Measurements from ENCODE around the gene UNG. TPM values are rescaled to one million over a fixed set of nuclear protein-coding genes. Genes with fewer than 3 reads are reported as not detected.
A peak's percentile ranks its signal among the peaks of the same experiment; 100 is the strongest.

The UNG gene
- total RNA-seq, 6 experiments from 2014 or later = 16.3 to 42.7 (median 21.2) TPM

- Histone ChIP-seq H3K9me3 (no peaks in the 10 kb centered on the region), H3K36me3 (peaks cover 0 to 7% (median 2%) of the 10 kb centered on the region in 4 donors), H3K4me1 (peaks cover 0 to 93% (median 37%) of the 10 kb centered on the region in 4 donors), H3K4me3 (no peak overlapping the region), H3K27ac (peak overlapping the region in 2 of 3 donors; percentile 41 to 87), H3K27me3 (no peaks in the 10 kb centered on the region)
- ATAC-seq (peak; percentile 37 to 68 (median 60)), DNase-seq (peak in 1 of 3 donors; percentile 83)
- intact Hi-C loops (cut with DNase I) = no loop called here
- WGBS (ENCODE audit: insufficient coverage, low coverage, low lambda C conversion rate, missing lambda C conversion rate) = 23% methylated on average over 2 of the region's 2 CpGs
- TF ChIP-seq POLR2A (IDR thresholded peaks at IDR 0.05) (no peak), CTCF (IDR thresholded peaks at IDR 0.05) (no peak)
These were observed 50.6 kb downstream of the UNG start for GRCh38 chr12:109147954-109148353.

- no peaks in the 10 kb centered on the region for H3K36me3 ChIP-seq
- DNase-seq = no peak
- WGBS (ENCODE audit: insufficient coverage, low coverage, low lambda C conversion rate, missing lambda C conversion rate) = 86% methylated on average over 4 of the region's 9 CpGs
- H3K9me3 ChIP-seq = no peaks in the 10 kb centered on the region
- intact Hi-C loops (cut with DNase I) = no loop called here
- H3K4me3 ChIP-seq = no peak overlapping the region
- H3K27ac ChIP-seq = peak overlapping the region in 1 of 3 donors; percentile 29
- peaks cover 0 to 93% (median 38%) of the 10 kb centered on the region in 4 donors for H3K4me1 ChIP-seq
- H3K27me3 ChIP-seq = no peaks in the 10 kb centered on the region
- no peak for TF ChIP-seq CTCF (IDR thresholded peaks at IDR 0.05)
- no peak for TF ChIP-seq POLR2A (IDR thresholded peaks at IDR 0.05)
- ATAC-seq = no peak
These were observed 52.8 kb downstream of the UNG start for GRCh38 chr12:109150124-109150640.

DNA sequence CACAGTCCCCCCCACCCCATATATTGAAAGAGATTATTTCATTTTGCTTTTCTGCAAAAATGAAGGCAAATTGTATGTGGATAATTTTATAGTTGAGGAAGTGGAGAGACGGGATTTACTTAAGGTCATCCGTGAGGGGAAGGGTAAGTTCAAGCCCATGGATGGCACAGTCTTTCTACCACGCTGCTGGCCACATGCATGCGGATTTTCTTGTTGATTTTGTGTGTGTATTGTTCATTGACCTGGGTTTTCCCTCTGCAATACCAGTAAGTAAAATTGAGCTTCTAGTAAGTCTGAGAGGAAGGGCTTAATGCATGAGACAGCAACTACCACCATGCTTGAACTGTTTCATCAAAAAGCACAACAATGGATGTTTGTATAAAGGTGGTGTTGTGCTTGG, 54.1 kb downstream of the UNG start:
- Histone ChIP-seq H3K9me3 (no peaks in the 10 kb centered on the region), H3K36me3 (no peaks in the 10 kb centered on the region), H3K4me3 (no peak overlapping the region), H3K4me1 (peaks cover 0 to 92% (median 31%) of the 10 kb centered on the region in 4 donors), H3K27me3 (no peaks in the 10 kb centered on the region), H3K27ac (peak overlapping the region in 1 of 3 donors; percentile 11)
- intact Hi-C loops (cut with DNase I) = no loop called here
- no peak for TF ChIP-seq CTCF (IDR thresholded peaks at IDR 0.05)
- no peak for TF ChIP-seq POLR2A (IDR thresholded peaks at IDR 0.05)
- 24% methylated on average over 4 of the region's 4 CpGs for WGBS (ENCODE audit: insufficient coverage, low coverage, low lambda C conversion rate, missing lambda C conversion rate)
- ATAC-seq (peak in 2 of 4 donors; percentile 17 to 34), DNase-seq (no peak)

DNA sequence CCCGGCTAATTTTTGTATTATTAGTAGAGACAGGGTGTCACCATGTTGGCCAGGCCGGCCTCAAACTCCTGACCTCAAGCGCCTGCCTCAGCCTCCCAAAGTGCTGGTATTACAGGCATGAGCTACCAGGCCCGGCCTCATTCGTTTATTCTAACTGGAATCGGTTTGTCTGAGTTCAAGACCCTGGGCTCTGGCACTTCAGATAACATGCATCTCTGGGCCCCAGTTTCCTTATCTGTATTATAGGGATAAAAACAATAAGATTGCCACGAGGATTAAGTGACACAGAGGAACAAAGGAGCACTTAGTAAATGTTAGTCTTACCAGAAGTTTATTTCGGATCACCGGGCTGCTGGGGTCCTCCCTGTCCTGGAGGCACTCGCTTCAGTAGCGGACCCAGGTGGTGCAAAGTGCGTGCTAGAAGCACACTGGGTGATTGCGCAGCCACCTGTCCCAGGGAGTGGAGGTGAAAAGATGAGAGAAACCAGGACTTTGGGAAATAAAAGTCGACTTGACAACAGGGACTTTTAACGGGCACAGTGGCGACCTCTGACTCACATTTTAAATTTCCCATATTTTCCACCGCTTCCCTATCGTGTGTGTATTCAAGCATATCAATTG, 56.5 kb downstream of the UNG start:
- Histone ChIP-seq H3K27me3 (no peaks in the 10 kb centered on the region), H3K9me3 (no peaks in the 10 kb centered on the region), H3K4me1 (peaks cover 0 to 92% (median 26%) of the 10 kb centered on the region in 4 donors), H3K36me3 (peaks cover 0 to 1% (median 0%) of the 10 kb centered on the region in 4 donors), H3K27ac (peak overlapping the region; percentile 50 to 75 (median 58)), H3K4me3 (peak overlapping the region; percentile 50 to 58 (median 52))
- no peak for TF ChIP-seq CTCF (IDR thresholded peaks at IDR 0.05)
- no peak for TF ChIP-seq POLR2A (IDR thresholded peaks at IDR 0.05)
- DNase-seq = peak; percentile 55 to 77 (median 73)
- peak; percentile 52 to 65 (median 60) for ATAC-seq
- intact Hi-C loops (cut with DNase I) = no loop called here
- 19% methylated on average over 18 of the region's 18 CpGs for WGBS (ENCODE audit: insufficient coverage, low coverage, low lambda C conversion rate, missing lambda C conversion rate)
